SK-N-SH (cell line): Measurements from ENCODE around the gene ATF6.

Experiments
- TAF1 ChIP-seq: IDR thresholded peaks from 2 replicates; pipeline ENCODE4 v1.6.1; 2012; ENCODE audit warnings: low read depth, mild to moderate bottlenecking, low read length, moderate library complexity, borderline replicate concordance
- USF2 ChIP-seq: fragments of 150-350 bp; IDR thresholded peaks from 2 replicates; pipeline ENCODE4 v1.6.1; 2017; ENCODE audit warnings: antibody characterized with exemption, low read length, low read depth, borderline replicate concordance

GRCh38 chr1:161908264-161908663, 142.1 kb downstream of the ATF6 start:
- no peak for TF ChIP-seq USF2
- no peak for TF ChIP-seq TAF1
